Measurements from ENCODE around the gene PROSER1.
A peak's percentile ranks its signal among the peaks of the same experiment; 100 is the strongest.
"Not testable (repeated sequence)": the region's sequence is repeated elsewhere in the genome, so short reads cannot be mapped to it uniquely, and the experiment has no call there.

Gene PROSER1

GRCh38 chr13:39023761-39024160 is 14.1 kb downstream of the PROSER1 start:
- no peak for DNase-seq

- DNase-seq, result no peak
These were observed 14.6 kb downstream of the PROSER1 start for GRCh38 chr13:39023316-39023715.

- DNase-seq, result no peak
These were observed 16.9 kb downstream of the PROSER1 start for GRCh38 chr13:39020853-39021462.

- DNase-seq, result peak; percentile 57
These were observed 21.1 kb downstream of the PROSER1 start for GRCh38 chr13:39016787-39017186.

- no peak for DNase-seq
These were observed 21.8 kb downstream of the PROSER1 start for GRCh38 chr13:39016087-39016486.

- no peak for DNase-seq
These were observed 24.4 kb downstream of the PROSER1 start for GRCh38 chr13:39013462-39013861.

GRCh38 chr13:39012608-39013007 is 25.3 kb downstream of the PROSER1 start:
- no peak for DNase-seq

GRCh38 chr13:39006371-39007111 is 31.3 kb downstream of the PROSER1 start:
- DNase-seq, result not testable (repeated sequence)

GRCh38 chr13:38998739-38999138 is 39.1 kb downstream of the PROSER1 start:
- DNase-seq, result peak; percentile 84

- no peak for DNase-seq
These were observed 44.5 kb downstream of the PROSER1 start for GRCh38 chr13:38993381-38993780.

GRCh38 chr13:38990693-38991092 is 47.2 kb downstream of the PROSER1 start, which contains the start of gene STOML3:
Gene STOML3 (minus strand): TSS chr13:38990831. CDS start chr13:38990721, 110 bp downstream.
- no peak for DNase-seq

GRCh38 chr13:38981096-38981495 is 56.8 kb downstream of the PROSER1 start:
- no peak for DNase-seq

GRCh38 chr13:38980750-38981078 is 57.2 kb downstream of the PROSER1 start:
- no peak for DNase-seq

- no peak for DNase-seq
These were observed 57.8 kb downstream of the PROSER1 start for GRCh38 chr13:38979891-38980749.

- DNase-seq, result no peak
These were observed 67.4 kb downstream of the PROSER1 start for GRCh38 chr13:38970380-38971051.

GRCh38 chr13:38969187-38969586 is 68.7 kb downstream of the PROSER1 start:
- no peak for DNase-seq

GRCh38 chr13:38967446-38967845 is 70.4 kb downstream of the PROSER1 start:
- DNase-seq, result no peak

GRCh38 chr13:38965281-38965680 is 72.6 kb downstream of the PROSER1 start:
- DNase-seq, result no peak

- no peak for DNase-seq
These were observed 77.7 kb downstream of the PROSER1 start for GRCh38 chr13:38960175-38960574.

Data from hematopoietic multipotent progenitor cell treated with erythropoietin and hydrocortisone succinate and interleukin-3 and kit ligand, for 8 days (in vitro differentiated cells).